ENCODE results near the gene PPP2R2C.

- TF ChIP-seq YY1 (IDR thresholded peaks at IDR 0.05; ENCODE audit: insufficient read depth, insufficient read length) (no peak), ZNF274 (IDR thresholded peaks at IDR 0.05; ENCODE audit: low read depth, low read length) (no peak), SUZ12 (IDR thresholded peaks at IDR 0.05; ENCODE audit: extremely low read depth, insufficient read depth, insufficient read length) (no peak)
Observed at GRCh38 chr4:6371812-6372211, 100.6 kb downstream of the PPP2R2C start.

Measured in NT2/D1 (cell line).